HepG2 (cell line): ENCODE data around the gene TOR4A. TPM values are rescaled to one million over a fixed set of nuclear protein-coding genes. Genes with fewer than 3 reads are reported as not detected.
A peak's percentile ranks its signal among the peaks of the same experiment; 100 is the strongest.

Source experiments
- ATF1 ChIP-seq: IDR thresholded peaks from 2 replicates; pipeline ENCODE4 v1.6.1; 2016; ENCODE audit warnings: mild to moderate bottlenecking, control low read depth
- ATF7-NPFF ChIP-seq: sonication (generic); formaldehyde crosslinking; IDR thresholded peaks from 2 replicates; pipeline ENCODE4 v1.8.1; 2023; ENCODE audit warnings: mild to moderate bottlenecking, low read depth, missing genetic modification reagents, moderate library complexity
- BHLHE40 ChIP-seq: IDR thresholded peaks from 2 replicates; pipeline ENCODE4 v1.6.1; 2011; ENCODE audit warnings: low read length, improper control_type of control experiment
- MBNL3 ChIP-seq: fragments of 250-450 bp; sonication (Bioruptor Pico); conservative IDR thresholded peaks from 2 replicates; pipeline ENCODE4 v1.8.0; 2022; ENCODE audit warnings: mild to moderate bottlenecking, inconsistent platforms
- RBAK ChIP-seq: sonication (generic); formaldehyde crosslinking; IDR thresholded peaks from 2 replicates; pipeline ENCODE4 v1.5.1; 2020; ENCODE audit warnings: mild to moderate bottlenecking, missing genetic modification reagents
- RFX3 ChIP-seq: IDR thresholded peaks from 2 replicates; pipeline ENCODE4 v1.6.1; 2016; ENCODE audit warnings: missing biosample characterization, missing genetic modification reagents
- RNF2 ChIP-seq: fragments of 450-650 bp; conservative IDR thresholded peaks from 2 replicates; pipeline ENCODE4 v1.6.1; 2016; ENCODE audit warnings: low read depth
- SMARCC2 ChIP-seq: fragments of 450-650 bp; IDR thresholded peaks from 2 replicates; pipeline ENCODE4 v1.6.1; 2017; ENCODE audit warnings: antibody characterized with exemption, mild to moderate bottlenecking
- ZFP36L2 ChIP-seq: sonication (generic); formaldehyde crosslinking; IDR thresholded peaks from 2 replicates; pipeline ENCODE4 v1.4.0; 2020; ENCODE audit warnings: missing genetic modification reagents
- ZFP41 ChIP-seq: sonication (generic); formaldehyde crosslinking; IDR thresholded peaks from 2 replicates; pipeline ENCODE4 v1.4.0; 2020; ENCODE audit warnings: mild to moderate bottlenecking, missing genetic modification reagents, borderline replicate concordance
- ZNF598 ChIP-seq: sonication (generic); formaldehyde crosslinking; IDR thresholded peaks from 2 replicates; pipeline ENCODE4 v1.5.1; 2020; ENCODE audit warnings: mild to moderate bottlenecking, missing genetic modification reagents, borderline replicate concordance
- ZNF816 ChIP-seq: sonication (generic); formaldehyde crosslinking; IDR thresholded peaks from 2 replicates; pipeline ENCODE4 v1.8.0; 2022; ENCODE audit warnings: missing genetic modification reagents, mild to moderate bottlenecking, borderline replicate concordance
- polyA plus RNA-seq, 8 experiments: library from polyadenylated mRNA; depleted of rRNA in 3 of 8; stranded (reverse) in 7 of 8; unstranded in 1 of 8; fragments of >200 nt; fragmentation: Illumina TruSeq in 4 of 8; extraction: Trizol in 4 of 8; gene quantifications; 2 replicates each; pipeline versions ENCODE4 v1.2.1 to v1.2.3, GENCODE V29; 2011 to 2016; ENCODE audit warnings: low read depth in 4 of 8, missing spikeins in 1 of 8, mixed read lengths in 1 of 8; ENCODE audit not compliant: insufficient read depth in 1 of 8
- total RNA-seq, 5 experiments: library from RNA; depleted of rRNA; stranded (reverse); fragments of >200 nt; fragmentation: Illumina TruSeq; extraction: Trizol; gene quantifications; 2 replicates each; pipeline ENCODE4 v1.2.3, GENCODE V29; 2016; ENCODE audit warnings: low read depth in 1 of 5
- TF ChIP-seq, protein P1 (sequence below): sonication (generic); formaldehyde crosslinking; conservative IDR thresholded peaks from 2 replicates; pipeline ENCODE4 v1.8.0; 2022; ENCODE audit warnings: missing genetic modification reagents
- TF ChIP-seq, protein P2 (sequence below): sonication (generic); formaldehyde crosslinking; IDR thresholded peaks from 2 replicates; pipeline ENCODE4 v1.5.0; 2020; ENCODE audit warnings: missing genetic modification reagents
- TF ChIP-seq, protein P3 (sequence below): sonication (generic); formaldehyde crosslinking; IDR thresholded peaks from 2 replicates; pipeline ENCODE4 v1.8.1; 2023; ENCODE audit warnings: mild to moderate bottlenecking, inconsistent platforms, moderate library complexity, missing genetic modification reagents, borderline replicate concordance
- TF ChIP-seq, protein P4 (sequence below): IDR thresholded peaks from 2 replicates; pipeline ENCODE4 v1.6.1; 2016
- TF ChIP-seq, protein P5 (sequence below): sonication (generic); formaldehyde crosslinking; IDR thresholded peaks from 2 replicates; pipeline ENCODE4 v1.4.0; 2020; ENCODE audit warnings: missing genetic modification reagents
- TF ChIP-seq, protein P6 (sequence below): sonication (generic); formaldehyde crosslinking; IDR thresholded peaks from 2 replicates; pipeline ENCODE4 v1.4.0; 2020; ENCODE audit warnings: mild to moderate bottlenecking, missing genetic modification reagents

TOR4A gene
- total and polyA plus RNA-seq, 2 of the 13 experiments (the other 11 are each of a cell fraction or from before 2014, with no cell fraction given) = 11.1 to 14.2 TPM

DNA sequence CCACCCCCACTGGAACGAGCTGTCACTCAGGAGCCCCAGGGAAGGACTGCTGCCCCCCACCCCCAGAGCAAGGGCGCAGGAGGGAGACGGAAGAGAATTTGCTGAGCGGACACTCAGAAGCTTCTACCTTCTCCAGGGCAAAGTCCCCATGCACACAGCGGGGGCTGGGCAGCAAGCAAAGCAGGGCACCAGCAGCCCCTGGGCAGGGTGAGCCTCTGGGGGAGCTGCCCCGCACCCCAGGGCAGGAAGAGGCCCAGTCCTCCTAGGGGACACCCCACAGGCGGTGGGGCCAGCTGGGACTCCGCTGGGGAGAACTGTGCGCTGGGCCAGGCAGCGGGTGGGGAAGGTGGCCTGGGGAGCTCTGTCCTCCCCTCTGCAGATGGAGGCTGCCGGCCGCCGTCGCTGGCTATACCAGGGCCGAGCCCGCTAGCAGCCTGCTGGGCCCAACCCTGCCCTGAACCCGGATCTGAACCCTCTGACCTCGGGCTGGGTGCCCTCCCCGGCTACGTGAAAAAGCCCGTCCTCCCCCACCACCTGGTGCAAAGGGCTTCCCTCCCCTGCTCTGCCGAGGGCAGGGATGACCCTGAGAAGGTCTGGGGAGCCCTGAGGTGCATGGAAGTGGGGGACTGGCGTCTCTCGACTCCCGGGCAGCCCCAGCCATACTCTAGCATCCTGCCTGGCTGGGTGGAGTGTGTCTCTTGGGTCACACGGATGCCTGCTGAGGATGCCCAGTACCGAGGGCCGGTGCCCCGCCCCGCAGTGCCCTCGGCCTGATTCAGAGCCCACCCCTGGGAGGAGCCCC lies 47.4 kb upstream of the TOR4A start (continued):
- no peak for TF ChIP-seq BHLHE40
- TF ChIP-seq RBAK (CRISPR knock-in tag) = no peak
- TF ChIP-seq, protein P1, sequence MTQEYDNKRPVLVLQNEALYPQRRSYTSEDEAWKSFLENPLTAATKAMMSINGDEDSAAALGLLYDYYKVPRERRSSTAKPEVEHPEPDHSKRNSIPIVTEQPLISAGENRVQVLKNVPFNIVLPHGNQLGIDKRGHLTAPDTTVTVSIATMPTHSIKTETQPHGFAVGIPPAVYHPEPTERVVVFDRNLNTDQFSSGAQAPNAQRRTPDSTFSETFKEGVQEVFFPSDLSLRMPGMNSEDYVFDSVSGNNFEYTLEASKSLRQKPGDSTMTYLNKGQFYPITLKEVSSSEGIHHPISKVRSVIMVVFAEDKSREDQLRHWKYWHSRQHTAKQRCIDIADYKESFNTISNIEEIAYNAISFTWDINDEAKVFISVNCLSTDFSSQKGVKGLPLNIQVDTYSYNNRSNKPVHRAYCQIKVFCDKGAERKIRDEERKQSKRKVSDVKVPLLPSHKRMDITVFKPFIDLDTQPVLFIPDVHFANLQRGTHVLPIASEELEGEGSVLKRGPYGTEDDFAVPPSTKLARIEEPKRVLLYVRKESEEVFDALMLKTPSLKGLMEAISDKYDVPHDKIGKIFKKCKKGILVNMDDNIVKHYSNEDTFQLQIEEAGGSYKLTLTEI = no peak
- no peak for TF ChIP-seq ZFP36L2 (CRISPR knock-in tag)
- TF ChIP-seq RFX3 (CRISPR knock-in tag) = no peak
- TF ChIP-seq SMARCC2 = no peak
- no peak for TF ChIP-seq ATF1
- no peak for TF ChIP-seq MBNL3 (CRISPR knock-in tag)
- no peak for TF ChIP-seq ZNF598 (CRISPR knock-in tag)
- TF ChIP-seq, protein P2, sequence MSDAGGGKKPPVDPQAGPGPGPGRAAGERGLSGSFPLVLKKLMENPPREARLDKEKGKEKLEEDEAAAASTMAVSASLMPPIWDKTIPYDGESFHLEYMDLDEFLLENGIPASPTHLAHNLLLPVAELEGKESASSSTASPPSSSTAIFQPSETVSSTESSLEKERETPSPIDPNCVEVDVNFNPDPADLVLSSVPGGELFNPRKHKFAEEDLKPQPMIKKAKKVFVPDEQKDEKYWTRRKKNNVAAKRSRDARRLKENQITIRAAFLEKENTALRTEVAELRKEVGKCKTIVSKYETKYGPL (CRISPR knock-in tag) = no peak
- TF ChIP-seq RNF2 = no peak
- TF ChIP-seq, protein P3, sequence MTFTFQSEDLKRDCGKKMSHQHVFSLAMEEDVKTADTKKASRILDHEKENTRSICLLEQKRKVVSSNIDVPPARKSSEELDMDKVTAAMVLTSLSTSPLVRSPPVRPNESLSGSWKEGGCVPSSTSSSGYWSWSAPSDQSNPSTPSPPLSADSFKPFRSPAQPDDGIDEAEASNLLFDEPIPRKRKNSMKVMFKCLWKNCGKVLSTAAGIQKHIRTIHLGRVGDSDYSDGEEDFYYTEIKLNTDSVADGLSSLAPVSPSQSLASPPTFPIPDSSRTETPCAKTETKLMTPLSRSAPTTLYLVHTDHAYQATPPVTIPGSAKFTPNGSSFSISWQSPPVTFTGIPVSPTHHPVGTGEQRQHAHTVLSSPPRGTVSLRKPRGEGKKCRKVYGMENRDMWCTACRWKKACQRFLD (CRISPR knock-in tag) = no peak
- TF ChIP-seq, protein P4, sequence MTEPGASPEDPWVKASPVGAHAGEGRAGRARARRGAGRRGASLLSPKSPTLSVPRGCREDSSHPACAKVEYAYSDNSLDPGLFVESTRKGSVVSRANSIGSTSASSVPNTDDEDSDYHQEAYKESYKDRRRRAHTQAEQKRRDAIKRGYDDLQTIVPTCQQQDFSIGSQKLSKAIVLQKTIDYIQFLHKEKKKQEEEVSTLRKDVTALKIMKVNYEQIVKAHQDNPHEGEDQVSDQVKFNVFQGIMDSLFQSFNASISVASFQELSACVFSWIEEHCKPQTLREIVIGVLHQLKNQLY (CRISPR knock-in tag) = peak; percentile 7; the same call in 1 of the 2 replicates
- TF ChIP-seq ZNF816 (CRISPR knock-in tag) = 0 out of 2 replicates have a peak, but pooled peaks have one; percentile 72
- TF ChIP-seq ZFP41 (CRISPR knock-in tag) = no peak
- TF ChIP-seq, protein P5, sequence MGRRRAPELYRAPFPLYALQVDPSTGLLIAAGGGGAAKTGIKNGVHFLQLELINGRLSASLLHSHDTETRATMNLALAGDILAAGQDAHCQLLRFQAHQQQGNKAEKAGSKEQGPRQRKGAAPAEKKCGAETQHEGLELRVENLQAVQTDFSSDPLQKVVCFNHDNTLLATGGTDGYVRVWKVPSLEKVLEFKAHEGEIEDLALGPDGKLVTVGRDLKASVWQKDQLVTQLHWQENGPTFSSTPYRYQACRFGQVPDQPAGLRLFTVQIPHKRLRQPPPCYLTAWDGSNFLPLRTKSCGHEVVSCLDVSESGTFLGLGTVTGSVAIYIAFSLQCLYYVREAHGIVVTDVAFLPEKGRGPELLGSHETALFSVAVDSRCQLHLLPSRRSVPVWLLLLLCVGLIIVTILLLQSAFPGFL = no peak
- TF ChIP-seq, protein P6, sequence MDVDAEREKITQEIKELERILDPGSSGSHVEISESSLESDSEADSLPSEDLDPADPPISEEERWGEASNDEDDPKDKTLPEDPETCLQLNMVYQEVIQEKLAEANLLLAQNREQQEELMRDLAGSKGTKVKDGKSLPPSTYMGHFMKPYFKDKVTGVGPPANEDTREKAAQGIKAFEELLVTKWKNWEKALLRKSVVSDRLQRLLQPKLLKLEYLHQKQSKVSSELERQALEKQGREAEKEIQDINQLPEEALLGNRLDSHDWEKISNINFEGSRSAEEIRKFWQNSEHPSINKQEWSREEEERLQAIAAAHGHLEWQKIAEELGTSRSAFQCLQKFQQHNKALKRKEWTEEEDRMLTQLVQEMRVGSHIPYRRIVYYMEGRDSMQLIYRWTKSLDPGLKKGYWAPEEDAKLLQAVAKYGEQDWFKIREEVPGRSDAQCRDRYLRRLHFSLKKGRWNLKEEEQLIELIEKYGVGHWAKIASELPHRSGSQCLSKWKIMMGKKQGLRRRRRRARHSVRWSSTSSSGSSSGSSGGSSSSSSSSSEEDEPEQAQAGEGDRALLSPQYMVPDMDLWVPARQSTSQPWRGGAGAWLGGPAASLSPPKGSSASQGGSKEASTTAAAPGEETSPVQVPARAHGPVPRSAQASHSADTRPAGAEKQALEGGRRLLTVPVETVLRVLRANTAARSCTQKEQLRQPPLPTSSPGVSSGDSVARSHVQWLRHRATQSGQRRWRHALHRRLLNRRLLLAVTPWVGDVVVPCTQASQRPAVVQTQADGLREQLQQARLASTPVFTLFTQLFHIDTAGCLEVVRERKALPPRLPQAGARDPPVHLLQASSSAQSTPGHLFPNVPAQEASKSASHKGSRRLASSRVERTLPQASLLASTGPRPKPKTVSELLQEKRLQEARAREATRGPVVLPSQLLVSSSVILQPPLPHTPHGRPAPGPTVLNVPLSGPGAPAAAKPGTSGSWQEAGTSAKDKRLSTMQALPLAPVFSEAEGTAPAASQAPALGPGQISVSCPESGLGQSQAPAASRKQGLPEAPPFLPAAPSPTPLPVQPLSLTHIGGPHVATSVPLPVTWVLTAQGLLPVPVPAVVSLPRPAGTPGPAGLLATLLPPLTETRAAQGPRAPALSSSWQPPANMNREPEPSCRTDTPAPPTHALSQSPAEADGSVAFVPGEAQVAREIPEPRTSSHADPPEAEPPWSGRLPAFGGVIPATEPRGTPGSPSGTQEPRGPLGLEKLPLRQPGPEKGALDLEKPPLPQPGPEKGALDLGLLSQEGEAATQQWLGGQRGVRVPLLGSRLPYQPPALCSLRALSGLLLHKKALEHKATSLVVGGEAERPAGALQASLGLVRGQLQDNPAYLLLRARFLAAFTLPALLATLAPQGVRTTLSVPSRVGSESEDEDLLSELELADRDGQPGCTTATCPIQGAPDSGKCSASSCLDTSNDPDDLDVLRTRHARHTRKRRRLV (CRISPR knock-in tag) = no peak
- TF ChIP-seq ATF7-NPFF (CRISPR knock-in tag) = peak; percentile 79; the same call in 1 of the 2 replicates
